Smooth muscle cell (in vitro differentiated cells): ENCODE data around the gene ROS1. TPM values are rescaled to one million over a fixed set of nuclear protein-coding genes. Genes with fewer than 3 reads are reported as not detected.
"Not testable (repeated sequence)": the region's sequence is repeated elsewhere in the genome, so short reads cannot be mapped to it uniquely, and the experiment has no call there.

ENCODE experiments used
- DNase-seq: peaks from one replicate; lab custom pipeline; 2025; ENCODE audit not compliant: unreplicated experiment; lab: John Stamatoyannopoulos, UW
- H2AFZ ChIP-seq: fragments of 200-600 bp; sonication (generic); 2 replicates; pipeline ENCODE4 v1.6.0; 2016; ENCODE audit warnings: antibody characterized with exemption, low read depth, mild to moderate bottlenecking
- H3F3A ChIP-seq: fragments of 200-600 bp; sonication (generic); 2 replicates; pipeline ENCODE4 v1.6.0; 2017; ENCODE audit warnings: antibody characterized with exemption, low read depth
- H3K27ac ChIP-seq: fragments of 200-600 bp; sonication (generic); 2 replicates; pipeline ENCODE4 v1.5.1; 2016; ENCODE audit warnings: low read depth, mild to moderate bottlenecking
- H3K27me3 ChIP-seq: fragments of 200-600 bp; sonication (generic); 2 replicates; pipeline ENCODE4 v1.6.1; 2016; ENCODE audit warnings: low read depth, mild to moderate bottlenecking
- H3K36me3 ChIP-seq: fragments of 200-600 bp; sonication (generic); 2 replicates; pipeline ENCODE4 v1.5.1; 2016; ENCODE audit warnings: low read depth
- H3K4me1 ChIP-seq: fragments of 200-600 bp; sonication (generic); 2 replicates; pipeline ENCODE4 v1.5.1; 2016; ENCODE audit warnings: low read depth
- H3K4me2 ChIP-seq: fragments of 200-600 bp; sonication (generic); 2 replicates; pipeline ENCODE4 v1.6.0; 2016; ENCODE audit warnings: mild to moderate bottlenecking
- H3K4me3 ChIP-seq: fragments of 200-600 bp; sonication (generic); 2 replicates; pipeline ENCODE4 v1.5.1; 2016; ENCODE audit warnings: mild to moderate bottlenecking
- H3K79me2 ChIP-seq: fragments of 200-600 bp; sonication (generic); 2 replicates; pipeline ENCODE4 v1.6.0; 2016; ENCODE audit warnings: low read depth, mild to moderate bottlenecking
- H3K9ac ChIP-seq: fragments of 200-600 bp; sonication (generic); 2 replicates; pipeline ENCODE4 v1.6.0; 2016; ENCODE audit warnings: low read depth
- H3K9me3 ChIP-seq: fragments of 200-600 bp; sonication (generic); replicated peaks from 2 replicates; pipeline ENCODE4 v1.5.1; 2016; ENCODE audit warnings: low read depth
- H4K20me1 ChIP-seq: fragments of 200-600 bp; sonication (generic); 2 replicates; pipeline ENCODE4 v1.6.0; 2016; ENCODE audit warnings: low read depth
- WGBS: methylation state at CpG from one replicate; pipeline ENCODE4 v1.1.7; 2016; ENCODE audit warnings: low lambda C conversion rate; 5-methylcytosine and 5-hydroxymethylcytosine counted together
- polyA plus RNA-seq: library from polyadenylated mRNA; unstranded; fragments of >200 nt; fragmentation: Nextera tagmentation; extraction: Ambion mirVana; gene quantifications from 2 replicates; pipeline ENCODE4 v1.2.1, GENCODE V29; 2016
- total RNA-seq: library from RNA; depleted of rRNA; stranded (reverse); fragments of >200 nt; gene quantifications from 2 replicates; pipeline ENCODE4 v1.2.3, GENCODE V29; 2014
- TF ChIP-seq, protein P1 (sequence below): fragments of 200-600 bp; sonication (generic); IDR thresholded peaks from 2 replicates; pipeline ENCODE4 v1.5.1; 2017; ENCODE audit warnings: borderline replicate concordance, mild to moderate bottlenecking, antibody characterized with exemption; ENCODE audit not compliant: insufficient read depth, poor library complexity, severe bottlenecking

ROS1 gene
- total and polyA plus RNA-seq, 2 experiments from 2014 or later, result 0.03 to 0.09 TPM

DNA sequence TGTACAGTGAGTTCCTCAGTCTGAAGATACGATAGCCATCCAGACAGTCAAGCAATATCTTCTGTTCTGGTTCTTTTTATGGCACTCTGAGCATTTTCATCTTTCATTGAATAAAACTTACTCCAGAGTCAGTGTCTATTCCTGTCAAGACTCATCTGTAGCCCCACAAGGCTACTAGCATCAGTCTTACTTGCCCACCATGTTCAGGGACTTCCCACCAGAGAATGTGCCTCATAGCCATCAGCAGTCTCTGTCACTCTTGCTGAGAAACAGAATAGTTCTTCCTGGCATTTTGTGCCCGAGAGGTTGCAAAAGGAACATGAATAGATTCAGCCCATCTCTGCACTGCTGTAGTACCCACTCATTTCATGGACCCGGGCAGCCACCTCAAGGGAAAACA lies 44.0 kb upstream of the ROS1 start:
- 92% methylated on average over 3 of the region's 3 CpGs for WGBS
- TF ChIP-seq, protein P1, sequence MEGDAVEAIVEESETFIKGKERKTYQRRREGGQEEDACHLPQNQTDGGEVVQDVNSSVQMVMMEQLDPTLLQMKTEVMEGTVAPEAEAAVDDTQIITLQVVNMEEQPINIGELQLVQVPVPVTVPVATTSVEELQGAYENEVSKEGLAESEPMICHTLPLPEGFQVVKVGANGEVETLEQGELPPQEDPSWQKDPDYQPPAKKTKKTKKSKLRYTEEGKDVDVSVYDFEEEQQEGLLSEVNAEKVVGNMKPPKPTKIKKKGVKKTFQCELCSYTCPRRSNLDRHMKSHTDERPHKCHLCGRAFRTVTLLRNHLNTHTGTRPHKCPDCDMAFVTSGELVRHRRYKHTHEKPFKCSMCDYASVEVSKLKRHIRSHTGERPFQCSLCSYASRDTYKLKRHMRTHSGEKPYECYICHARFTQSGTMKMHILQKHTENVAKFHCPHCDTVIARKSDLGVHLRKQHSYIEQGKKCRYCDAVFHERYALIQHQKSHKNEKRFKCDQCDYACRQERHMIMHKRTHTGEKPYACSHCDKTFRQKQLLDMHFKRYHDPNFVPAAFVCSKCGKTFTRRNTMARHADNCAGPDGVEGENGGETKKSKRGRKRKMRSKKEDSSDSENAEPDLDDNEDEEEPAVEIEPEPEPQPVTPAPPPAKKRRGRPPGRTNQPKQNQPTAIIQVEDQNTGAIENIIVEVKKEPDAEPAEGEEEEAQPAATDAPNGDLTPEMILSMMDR, result no peak

DNA sequence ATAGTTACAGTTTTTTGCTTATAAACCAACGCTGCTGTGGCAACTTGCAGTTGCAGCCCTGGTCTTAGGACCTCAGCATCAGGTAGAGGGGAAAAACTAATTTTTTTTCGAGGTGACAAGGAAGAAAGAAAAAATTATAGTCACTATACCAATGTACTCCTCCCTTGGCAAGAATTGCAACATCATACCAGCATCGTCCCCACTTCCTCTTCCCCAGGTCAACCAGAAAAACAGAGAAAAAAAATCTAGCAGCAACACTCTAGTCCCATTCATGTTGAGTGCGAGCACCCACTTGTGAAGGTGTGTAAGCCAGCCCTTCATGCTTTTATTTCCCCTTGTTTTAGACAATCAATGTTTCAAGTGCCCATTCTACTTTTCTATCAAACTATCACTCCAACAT lies 43.6 kb upstream of the ROS1 start:
- Histone ChIP-seq H2AFZ (no peak overlapping the region), H3K4me2 (no peak overlapping the region), H3K9ac (no peak overlapping the region), H3K36me3 (no peaks in the 10 kb centered on the region), H3K27me3 (no peaks in the 10 kb centered on the region), H3K4me1 (peaks cover 6% of the 10 kb centered on the region), H3F3A (peaks cover 8% of the 10 kb centered on the region), H3K79me2 (no peaks in the 10 kb centered on the region), H3K9me3 (no peaks in the 10 kb centered on the region), H3K4me3 (no peak overlapping the region), H3K27ac (no peak overlapping the region), H4K20me1 (no peaks in the 10 kb centered on the region)
- TF ChIP-seq, protein P1, result no peak
- WGBS, result 84% methylated on average over 4 of the region's 4 CpGs
- DNase-seq, result no peak

More for the DNA sequence above, 44.0 kb upstream of the ROS1 start:
- no peaks in the 10 kb centered on the region for H3K79me2 ChIP-seq
- no peaks in the 10 kb centered on the region for H3K27me3 ChIP-seq
- no peak overlapping the region for H3K9ac ChIP-seq
- H3K4me3 ChIP-seq, result no peak overlapping the region
- no peaks in the 10 kb centered on the region for H3K9me3 ChIP-seq
- no peak overlapping the region for H3K27ac ChIP-seq
- H2AFZ ChIP-seq, result no peak overlapping the region
- H4K20me1 ChIP-seq, result no peaks in the 10 kb centered on the region
- no peak for DNase-seq
- H3F3A ChIP-seq, result peaks cover 4% of the 10 kb centered on the region
- H3K4me2 ChIP-seq, result no peak overlapping the region
- peaks cover 1% of the 10 kb centered on the region for H3K4me1 ChIP-seq
- no peaks in the 10 kb centered on the region for H3K36me3 ChIP-seq

DNA sequence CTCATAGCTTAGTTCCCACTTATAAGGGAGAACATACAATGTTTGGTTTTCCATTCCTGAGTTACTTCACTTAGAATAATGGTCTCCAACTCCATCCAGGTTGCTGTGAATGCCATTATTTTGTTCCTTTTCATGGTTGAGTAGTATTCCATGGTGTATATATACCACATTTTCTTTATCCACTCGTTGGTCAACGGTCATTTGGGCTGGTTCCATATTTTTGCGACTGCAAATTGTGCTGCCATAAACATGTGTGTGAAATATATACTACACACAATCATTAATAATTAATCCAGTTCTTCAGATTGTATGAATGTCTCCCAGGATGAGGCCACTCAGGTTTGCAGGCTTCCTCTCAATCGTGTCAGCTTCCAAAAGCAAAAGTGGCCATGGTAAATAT lies 42.8 kb upstream of the ROS1 start:
- H4K20me1 ChIP-seq, H3K79me2 ChIP-seq, H3K9me3 ChIP-seq, H3K4me2 ChIP-seq, H3K4me1 ChIP-seq, H3K27ac ChIP-seq, H2AFZ ChIP-seq, H3K4me3 ChIP-seq, DNase-seq, H3K27me3 ChIP-seq, H3K9ac ChIP-seq, H3K36me3 ChIP-seq: not testable (repeated sequence)
- H3F3A ChIP-seq, result peaks cover 16% of the 10 kb centered on the region
- 92% methylated on average over 4 of the region's 4 CpGs for WGBS

DNA sequence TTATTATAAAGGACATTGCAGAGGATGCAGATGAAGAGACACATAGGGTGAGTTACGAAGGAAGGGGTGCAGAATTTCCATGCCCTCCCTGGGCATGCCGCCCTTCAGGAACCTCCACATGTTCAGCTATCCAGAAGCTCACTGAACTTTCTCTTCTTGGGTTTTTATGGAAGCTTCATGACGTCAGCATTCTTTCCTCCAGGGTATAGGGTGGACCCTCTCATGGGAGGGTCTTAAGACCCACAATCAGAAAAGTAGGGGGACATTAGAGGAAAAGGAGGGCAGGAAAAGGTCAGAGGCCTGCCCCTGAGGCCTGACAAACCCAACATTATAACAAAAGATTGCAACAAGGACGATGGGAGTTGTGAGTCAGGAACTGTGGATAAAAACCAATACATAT lies 42.1 kb upstream of the ROS1 start:
- no peaks in the 10 kb centered on the region for H3K79me2 ChIP-seq
- WGBS, result 87% methylated on average over 4 of the region's 4 CpGs

More for the DNA sequence above, 42.1 kb upstream of the ROS1 start:
- TF ChIP-seq, protein P1, result no peak
- Histone ChIP-seq H2AFZ (no peak overlapping the region), H3K9ac (no peak overlapping the region), H3K27me3 (no peaks in the 10 kb centered on the region), H3K4me1 (peaks cover 9% of the 10 kb centered on the region), H3K4me2 (no peak overlapping the region), H3K9me3 (no peaks in the 10 kb centered on the region), H4K20me1 (no peaks in the 10 kb centered on the region), H3K27ac (no peak overlapping the region), H3F3A (peaks cover 19% of the 10 kb centered on the region), H3K36me3 (no peaks in the 10 kb centered on the region), H3K4me3 (no peak overlapping the region)
- no peak for DNase-seq
